H9 (cell line): ENCODE data around the gene RNF125. TPM values are rescaled to one million over a fixed set of nuclear protein-coding genes. Genes with fewer than 3 reads are reported as not detected.

ENCODE experiments used
- DNase-seq: peaks from one replicate; pipeline ENCODE4 v3.0.0-alpha.2; 2017
- H2AFZ ChIP-seq: one replicate; pipeline ENCODE4 v1.6.1; 2013; ENCODE audit warnings: mild to moderate bottlenecking, low read length, control low read depth, moderate library complexity
- H2AK5ac ChIP-seq: 2 replicates; pipeline ENCODE4 v1.6.1; 2013; ENCODE audit warnings: low read length, control low read depth, mixed read lengths; ENCODE audit not compliant: insufficient read length
- H2BK120ac ChIP-seq: one replicate; pipeline ENCODE4 v1.6.1; 2013; ENCODE audit warnings: low read depth, mild to moderate bottlenecking, low read length, control low read depth, inconsistent platforms; ENCODE audit not compliant: poor library complexity, severe bottlenecking
- H2BK12ac ChIP-seq: 2 replicates; pipeline ENCODE4 v1.6.1; 2013; ENCODE audit warnings: low read length, control low read depth, mixed read lengths, low read depth; ENCODE audit not compliant: insufficient read length
- H2BK15ac ChIP-seq: 2 replicates; pipeline ENCODE4 v1.6.1; 2013; ENCODE audit warnings: low read depth, low read length, control low read depth
- H2BK20ac ChIP-seq: one replicate; pipeline ENCODE4 v1.6.1; 2013; ENCODE audit warnings: low read depth, mild to moderate bottlenecking, low read length, control low read depth, inconsistent platforms; ENCODE audit not compliant: poor library complexity, severe bottlenecking
- H2BK5ac ChIP-seq: 2 replicates; pipeline ENCODE4 v1.6.1; 2013; ENCODE audit warnings: low read length, control low read depth, mixed read lengths; ENCODE audit not compliant: insufficient read length
- H3K14ac ChIP-seq: 2 replicates; pipeline ENCODE4 v1.6.1; 2013; ENCODE audit warnings: low read length, control low read depth; ENCODE audit not compliant: insufficient read depth
- H3K18ac ChIP-seq: 2 replicates; pipeline ENCODE4 v1.6.1; 2013; ENCODE audit warnings: low read depth, mild to moderate bottlenecking, mixed read lengths, low read length, control low read depth; ENCODE audit not compliant: insufficient read length
- H3K23ac ChIP-seq: 2 replicates; pipeline ENCODE4 v1.6.1; 2013; ENCODE audit warnings: low read length, control low read depth, mixed read lengths, low read depth; ENCODE audit not compliant: insufficient read length
- H3K23me2 ChIP-seq: 2 replicates; pipeline ENCODE4 v1.6.1; 2013; ENCODE audit warnings: low read depth, mild to moderate bottlenecking, mixed read lengths, low read length, control low read depth; ENCODE audit not compliant: insufficient read length, poor library complexity, severe bottlenecking
- H3K27ac ChIP-seq: 2 replicates; pipeline ENCODE4 v1.5.1; 2013; ENCODE audit warnings: low read length, control low read depth, mixed read lengths, low read depth; ENCODE audit not compliant: insufficient read length
- H3K27me3 ChIP-seq: 2 replicates; pipeline ENCODE4 v1.6.1; 2013; ENCODE audit warnings: low read length, control low read depth, inconsistent platforms; ENCODE audit not compliant: insufficient read depth
- H3K4ac ChIP-seq: 2 replicates; pipeline ENCODE4 v1.6.1; 2013; ENCODE audit warnings: low read depth, mild to moderate bottlenecking, control low read depth, inconsistent platforms, low read length, moderate library complexity
- H3K4me1 ChIP-seq: 2 replicates; pipeline ENCODE4 v1.6.1; 2013; ENCODE audit warnings: low read length, control low read depth, inconsistent platforms; ENCODE audit not compliant: insufficient read depth
- H3K4me2 ChIP-seq: 2 replicates; pipeline ENCODE4 v1.6.1; 2013; ENCODE audit warnings: low read length, control low read depth, mixed read lengths; ENCODE audit not compliant: insufficient read length, insufficient read depth
- H3K56ac ChIP-seq: 2 replicates; pipeline ENCODE4 v1.6.1; 2013; ENCODE audit warnings: low read depth, mild to moderate bottlenecking, mixed read lengths, low read length, control low read depth; ENCODE audit not compliant: insufficient read length
- H3K79me1 ChIP-seq: 2 replicates; pipeline ENCODE4 v1.6.1; 2013; ENCODE audit warnings: low read depth, mild to moderate bottlenecking, moderate library complexity, low read length, control low read depth, inconsistent platforms; ENCODE audit not compliant: insufficient read depth, poor library complexity, severe bottlenecking
- H3K79me2 ChIP-seq: 2 replicates; pipeline ENCODE4 v1.6.1; 2013; ENCODE audit warnings: low read length, control low read depth, inconsistent platforms; ENCODE audit not compliant: insufficient read depth
- H3K9ac ChIP-seq: 2 replicates; pipeline ENCODE4 v1.6.1; 2013; ENCODE audit warnings: low read length, control low read depth, mixed read lengths; ENCODE audit not compliant: insufficient read length; ENCODE audit errors: extremely low read depth
- H3K9me3 ChIP-seq: one replicate; pipeline ENCODE4 v1.6.1; 2013; ENCODE audit warnings: low read depth, low read length, inconsistent platforms; ENCODE audit not compliant: control insufficient read depth
- H3T11ph ChIP-seq: one replicate; pipeline ENCODE4 v1.6.1; 2013; ENCODE audit warnings: mild to moderate bottlenecking, low read length, control low read depth, inconsistent platforms
- H4K20me1 ChIP-seq: one replicate; pipeline ENCODE4 v1.6.1; 2013; ENCODE audit not compliant: control insufficient read depth, insufficient read length, insufficient read depth
- H4K5ac ChIP-seq: 2 replicates; pipeline ENCODE4 v1.6.1; 2013; ENCODE audit warnings: low read depth, mild to moderate bottlenecking, mixed read lengths, low read length, control low read depth; ENCODE audit not compliant: insufficient read length
- H4K8ac ChIP-seq: replicated peaks from 2 replicates; pipeline ENCODE4 v1.6.1; 2013; ENCODE audit warnings: low read length, control low read depth, mixed read lengths, low read depth; ENCODE audit not compliant: insufficient read length
- H4K91ac ChIP-seq: 2 replicates; pipeline ENCODE4 v1.6.1; 2013; ENCODE audit warnings: low read depth, mild to moderate bottlenecking, moderate library complexity, mixed read lengths, low read length, control low read depth; ENCODE audit not compliant: insufficient read length
- H3K27ac Mint-ChIP-seq, 3 experiments: 2 replicates in 2 of 3; 3 replicates in 1 of 3; pipeline ENCODE4 v1.8.0; 2020 to 2021; ENCODE audit warnings: mixed read lengths in 3 of 3, mild to moderate bottlenecking in 1 of 3, moderate library complexity in 1 of 3
- H3K27me3 Mint-ChIP-seq: 2 replicates; pipeline ENCODE4 v1.8.0; 2021; ENCODE audit warnings: low read depth, mild to moderate bottlenecking, moderate library complexity, mixed read lengths
- H3K36me3 Mint-ChIP-seq, 3 experiments: 2 replicates in 2 of 3; 3 replicates in 1 of 3; pipeline ENCODE4 v1.8.0; 2020 to 2021; ENCODE audit warnings: low read depth in 3 of 3, mixed read lengths in 3 of 3; ENCODE audit not compliant: insufficient read depth in 1 of 3
- H3K4me1 Mint-ChIP-seq, 2 experiments: 2 replicates each; pipeline ENCODE4 v1.8.0; 2020; ENCODE audit warnings: mixed read lengths in 2 of 2
- H3K4me3 Mint-ChIP-seq, 2 experiments: 2 replicates in 1 of 2; 3 replicates in 1 of 2; pipeline ENCODE4 v1.8.0; 2020 to 2021; ENCODE audit warnings: mild to moderate bottlenecking in 2 of 2, mixed read lengths in 2 of 2, moderate library complexity in 1 of 2
- H3K9me3 Mint-ChIP-seq, 2 experiments: 2 replicates in 1 of 2; 3 replicates in 1 of 2; pipeline ENCODE4 v1.8.0; 2020; ENCODE audit warnings: mild to moderate bottlenecking in 2 of 2, mixed read lengths in 2 of 2, moderate library complexity in 1 of 2
- WGBS: extraction: QIAGEN DNeasy Blood & Tissue Kit; methylation state at CpG from one replicate; pipeline ENCODE4 v1.1.7; 2013; ENCODE audit warnings: missing lambda C conversion rate, low lambda C conversion rate, mixed read lengths; ENCODE audit not compliant: insufficient read length; ENCODE audit errors: extremely low coverage; 5-methylcytosine and 5-hydroxymethylcytosine counted together
- total RNA-seq: library from RNA; stranded (reverse); gene quantifications from 2 replicates; pipeline ENCODE4 v1.2.1, GENCODE V29; 2021
- TF ChIP-seq, protein P1 (sequence below): fragments of 200-600 bp; sonication (generic); conservative IDR thresholded peaks from 3 replicates; pipeline ENCODE4 v1.8.0; 2021; ENCODE audit warnings: antibody characterized with exemption, mild to moderate bottlenecking

Gene RNF125
- total RNA-seq, 1 experiment from 2014 or later = 8.3 TPM

DNA sequence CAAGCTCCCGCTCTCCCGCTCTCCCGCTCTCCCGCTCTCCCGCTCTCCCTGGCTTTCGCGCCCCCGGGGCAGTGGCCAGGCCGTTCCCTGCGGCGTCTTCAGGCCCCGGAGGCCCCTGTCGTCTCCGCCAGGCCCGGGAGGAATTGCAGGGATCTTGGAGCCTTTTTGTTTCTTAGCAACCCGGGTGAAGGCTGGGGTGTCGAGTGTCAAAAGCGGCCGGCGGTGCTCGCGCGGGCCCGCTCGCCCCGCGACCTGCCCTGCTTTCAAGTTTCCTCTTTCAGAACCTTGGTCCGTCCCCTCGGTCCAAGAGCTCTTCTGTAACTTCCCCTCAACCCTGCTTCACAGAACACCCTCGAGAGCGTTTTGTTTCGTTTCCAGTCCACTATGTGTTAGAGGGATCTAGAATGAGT, 74.5 kb downstream of the RNF125 start:
- TF ChIP-seq, protein P1, sequence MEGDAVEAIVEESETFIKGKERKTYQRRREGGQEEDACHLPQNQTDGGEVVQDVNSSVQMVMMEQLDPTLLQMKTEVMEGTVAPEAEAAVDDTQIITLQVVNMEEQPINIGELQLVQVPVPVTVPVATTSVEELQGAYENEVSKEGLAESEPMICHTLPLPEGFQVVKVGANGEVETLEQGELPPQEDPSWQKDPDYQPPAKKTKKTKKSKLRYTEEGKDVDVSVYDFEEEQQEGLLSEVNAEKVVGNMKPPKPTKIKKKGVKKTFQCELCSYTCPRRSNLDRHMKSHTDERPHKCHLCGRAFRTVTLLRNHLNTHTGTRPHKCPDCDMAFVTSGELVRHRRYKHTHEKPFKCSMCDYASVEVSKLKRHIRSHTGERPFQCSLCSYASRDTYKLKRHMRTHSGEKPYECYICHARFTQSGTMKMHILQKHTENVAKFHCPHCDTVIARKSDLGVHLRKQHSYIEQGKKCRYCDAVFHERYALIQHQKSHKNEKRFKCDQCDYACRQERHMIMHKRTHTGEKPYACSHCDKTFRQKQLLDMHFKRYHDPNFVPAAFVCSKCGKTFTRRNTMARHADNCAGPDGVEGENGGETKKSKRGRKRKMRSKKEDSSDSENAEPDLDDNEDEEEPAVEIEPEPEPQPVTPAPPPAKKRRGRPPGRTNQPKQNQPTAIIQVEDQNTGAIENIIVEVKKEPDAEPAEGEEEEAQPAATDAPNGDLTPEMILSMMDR = no peak
- Mint-ChIP-seq H3K27ac (peak overlapping the region; percentile 59 to 87 (median 81); a peak in 6 of 7 replicates), H3K4me3 (peak overlapping the region; percentile 95 to 98), H3K27me3 (no peaks in the 10 kb centered on the region), H3K9me3 (peaks cover 0 to 2% of the 10 kb centered on the region in 2 experiments; a peak in 1 of 5 replicates), H3K4me1 (peaks cover 26 to 32% of the 10 kb centered on the region in 2 experiments), H3K36me3 (peaks cover 14 to 36% (median 31%) of the 10 kb centered on the region in 3 experiments)
- Histone ChIP-seq H3K4me2 (peak overlapping the region; percentile 99), H4K20me1 (no peaks in the 10 kb centered on the region), H2BK15ac (no peak overlapping the region), H3K9me3 (no peaks in the 10 kb centered on the region), H3K27ac (no peak overlapping the region), H2BK120ac (no peak overlapping the region), H4K5ac (no peak overlapping the region), H2AFZ (no peak overlapping the region), H3K23me2 (peaks cover 7% of the 10 kb centered on the region), H2BK12ac (no peak overlapping the region), H3K9ac (peak overlapping the region; percentile 72), H2BK20ac (no peak overlapping the region), H2AK5ac (no peak overlapping the region), H3K79me1 (peaks cover 3% of the 10 kb centered on the region), H4K91ac (no peak overlapping the region), H4K8ac (no peak overlapping the region), H3K56ac (no peak overlapping the region), H3K4me1 (no peaks in the 10 kb centered on the region), H2BK5ac (no peak overlapping the region), H3K27me3 (no peaks in the 10 kb centered on the region), H3K18ac (no peak overlapping the region), H3K23ac (no peak overlapping the region), H3K14ac (0 out of 2 replicates have a peak overlapping the region, but pooled peaks have one; percentile 31), H3K79me2 (peaks cover 32% of the 10 kb centered on the region), H3T11ph (no peak overlapping the region), H3K4ac (no peak overlapping the region)
- peak; percentile 45 for DNase-seq
- no CpG with 5 or more reads among the region's 32 CpGs for WGBS
